ACC112 (cell line): Measurements from ENCODE around the gene MLH3.
A peak's percentile ranks its signal among the peaks of the same experiment; 100 is the strongest.

Experiments
- H2AFZ ChIP-seq: fragments of 200-600 bp; sonication (generic); one replicate; pipeline ENCODE4 v1.6.0; 2017; ENCODE audit warnings: antibody characterized with exemption, low read length; ENCODE audit not compliant: unreplicated experiment
- H3K27ac ChIP-seq: fragments of 200-600 bp; sonication (generic); 2 replicates; pipeline ENCODE4 v1.5.1; 2014; ENCODE audit warnings: low read depth, mild to moderate bottlenecking, antibody characterized with exemption, low read length, moderate library complexity
- H3K27me3 ChIP-seq: fragments of 200-600 bp; sonication (generic); 2 replicates; pipeline ENCODE4 v1.6.1; 2014; ENCODE audit warnings: mild to moderate bottlenecking, antibody characterized with exemption, low read length, moderate library complexity, mixed read lengths; ENCODE audit not compliant: insufficient read depth
- H3K36me3 ChIP-seq: fragments of 200-600 bp; sonication (generic); 2 replicates; pipeline ENCODE4 v1.6.1; 2016; ENCODE audit warnings: mild to moderate bottlenecking, antibody characterized with exemption, low read length, moderate library complexity, mixed read lengths; ENCODE audit not compliant: insufficient read depth
- H3K4me1 ChIP-seq: fragments of 200-600 bp; sonication (generic); one replicate; pipeline ENCODE4 v1.6.1; 2016; ENCODE audit warnings: low read length, mixed read lengths; ENCODE audit not compliant: insufficient read depth, unreplicated experiment, control insufficient read depth
- H3K4me3 ChIP-seq: fragments of 200-600 bp; sonication (generic); 2 replicates; pipeline ENCODE4 v1.5.1; 2014; ENCODE audit warnings: mild to moderate bottlenecking, low read depth, low read length
- H3K79me2 ChIP-seq: fragments of 200-600 bp; sonication (generic); one replicate; pipeline ENCODE4 v1.6.0; 2016; ENCODE audit warnings: low read length; ENCODE audit not compliant: control insufficient read depth, unreplicated experiment, insufficient read depth

Gene MLH3

DNA sequence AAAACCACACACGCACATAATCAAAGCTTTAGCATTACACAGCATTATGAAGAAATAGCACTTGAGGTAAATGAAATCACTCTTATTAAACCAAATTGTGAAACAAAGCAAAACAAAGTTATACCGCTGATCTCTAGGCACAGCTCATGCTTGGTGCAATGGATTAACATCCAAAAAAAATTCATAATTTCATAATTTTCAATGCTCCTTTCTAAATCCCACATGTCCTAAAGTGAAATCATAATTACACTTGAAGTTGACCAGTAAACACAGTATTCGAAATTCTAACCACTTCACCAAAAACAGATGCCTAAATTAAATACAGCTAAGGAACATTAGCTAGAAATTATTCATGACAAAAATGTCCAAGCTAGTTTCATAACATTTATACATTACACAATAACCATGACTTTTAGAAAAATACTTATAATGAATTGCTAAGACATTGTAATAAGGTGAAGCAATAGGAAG is 1.5 kb downstream of the MLH3 start:
- Histone ChIP-seq H3K36me3 (peaks cover 22% of the 10 kb centered on the region), H3K4me3 (peak overlapping the region; percentile 84), H3K4me1 (peaks cover 50% of the 10 kb centered on the region), H3K27ac (peak overlapping the region; percentile 82), H2AFZ (no peak overlapping the region), H3K27me3 (no peaks in the 10 kb centered on the region), H3K79me2 (peaks cover 49% of the 10 kb centered on the region)

GRCh38 chr14:75049136-75049535 is 2.1 kb downstream of the MLH3 start:
- peak overlapping the region; percentile 82 for H3K27ac ChIP-seq
- no peak overlapping the region for H2AFZ ChIP-seq
- peak overlapping the region; percentile 84 for H3K4me3 ChIP-seq
- peaks cover 52% of the 10 kb centered on the region for H3K4me1 ChIP-seq
- peaks cover 54% of the 10 kb centered on the region for H3K79me2 ChIP-seq
- peaks cover 22% of the 10 kb centered on the region for H3K36me3 ChIP-seq
- no peaks in the 10 kb centered on the region for H3K27me3 ChIP-seq

DNA sequence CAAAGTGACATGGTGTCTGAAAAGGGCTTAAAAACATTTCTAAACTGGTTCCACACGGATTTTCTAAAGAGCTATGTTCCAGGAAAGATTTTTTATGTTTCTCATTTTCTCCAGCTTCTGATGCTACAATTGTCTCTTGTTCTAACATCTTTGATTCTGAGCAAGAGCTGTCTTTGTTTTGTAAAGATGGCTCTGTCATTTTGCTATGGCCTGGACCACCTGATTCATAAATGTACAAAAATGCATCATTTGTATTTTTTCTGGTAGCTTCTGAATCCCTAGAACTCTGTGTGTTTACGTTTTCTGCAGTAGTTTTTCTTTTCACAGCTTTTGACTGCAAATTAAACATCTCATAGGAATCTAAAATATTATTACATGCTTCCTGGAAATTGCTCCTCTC is 3.2 kb downstream of the MLH3 start:
- H3K27me3 ChIP-seq: no peaks in the 10 kb centered on the region
- no peak overlapping the region for H3K4me3 ChIP-seq
- H3K79me2 ChIP-seq: peaks cover 65% of the 10 kb centered on the region
- H2AFZ ChIP-seq: no peak overlapping the region
- H3K36me3 ChIP-seq: peaks cover 24% of the 10 kb centered on the region
- peaks cover 50% of the 10 kb centered on the region for H3K4me1 ChIP-seq
- H3K27ac ChIP-seq: no peak overlapping the region

- Histone ChIP-seq H3K27ac (no peak overlapping the region), H3K36me3 (peaks cover 24% of the 10 kb centered on the region), H3K4me1 (peaks cover 51% of the 10 kb centered on the region), H3K79me2 (peaks cover 67% of the 10 kb centered on the region), H3K4me3 (no peak overlapping the region), H3K27me3 (no peaks in the 10 kb centered on the region), H2AFZ (no peak overlapping the region)
These were observed 3.8 kb downstream of the MLH3 start for GRCh38 chr14:75047506-75047905.

- peaks cover 67% of the 10 kb centered on the region for H3K79me2 ChIP-seq
- H2AFZ ChIP-seq: no peak overlapping the region
- no peak overlapping the region for H3K4me3 ChIP-seq
- no peaks in the 10 kb centered on the region for H3K27me3 ChIP-seq
- H3K4me1 ChIP-seq: peaks cover 57% of the 10 kb centered on the region
- peak overlapping the region; percentile 0; the same call in 1 of the 2 replicates for H3K27ac ChIP-seq
- H3K36me3 ChIP-seq: peaks cover 25% of the 10 kb centered on the region
These were observed 4.4 kb downstream of the MLH3 start for GRCh38 chr14:75046899-75047298.

- peak overlapping the region; percentile 0; the same call in 1 of the 2 replicates for H3K27ac ChIP-seq
- no peak overlapping the region for H3K4me3 ChIP-seq
- H3K36me3 ChIP-seq: peaks cover 27% of the 10 kb centered on the region
- H3K4me1 ChIP-seq: peaks cover 63% of the 10 kb centered on the region
- no peaks in the 10 kb centered on the region for H3K27me3 ChIP-seq
- no peak overlapping the region for H2AFZ ChIP-seq
- H3K79me2 ChIP-seq: peaks cover 67% of the 10 kb centered on the region
These were observed 5.0 kb downstream of the MLH3 start for GRCh38 chr14:75046275-75046674.

GRCh38 chr14:75044752-75045151 is 6.5 kb downstream of the MLH3 start:
- H3K27me3 ChIP-seq: no peaks in the 10 kb centered on the region
- H3K27ac ChIP-seq: peak overlapping the region; percentile 11; the same call in 1 of the 2 replicates
- H2AFZ ChIP-seq: no peak overlapping the region
- peaks cover 62% of the 10 kb centered on the region for H3K79me2 ChIP-seq
- peaks cover 30% of the 10 kb centered on the region for H3K36me3 ChIP-seq
- H3K4me3 ChIP-seq: peak overlapping the region; percentile 13; the same call in 1 of the 2 replicates
- H3K4me1 ChIP-seq: peaks cover 59% of the 10 kb centered on the region

- peaks cover 58% of the 10 kb centered on the region for H3K79me2 ChIP-seq
- no peak overlapping the region for H2AFZ ChIP-seq
- H3K27me3 ChIP-seq: no peaks in the 10 kb centered on the region
- peak overlapping the region; percentile 13; the same call in 1 of the 2 replicates for H3K4me3 ChIP-seq
- peaks cover 54% of the 10 kb centered on the region for H3K4me1 ChIP-seq
- peak overlapping the region; percentile 11; the same call in 1 of the 2 replicates for H3K27ac ChIP-seq
- H3K36me3 ChIP-seq: peaks cover 30% of the 10 kb centered on the region
These were observed 6.9 kb downstream of the MLH3 start for GRCh38 chr14:75044322-75044721.

DNA sequence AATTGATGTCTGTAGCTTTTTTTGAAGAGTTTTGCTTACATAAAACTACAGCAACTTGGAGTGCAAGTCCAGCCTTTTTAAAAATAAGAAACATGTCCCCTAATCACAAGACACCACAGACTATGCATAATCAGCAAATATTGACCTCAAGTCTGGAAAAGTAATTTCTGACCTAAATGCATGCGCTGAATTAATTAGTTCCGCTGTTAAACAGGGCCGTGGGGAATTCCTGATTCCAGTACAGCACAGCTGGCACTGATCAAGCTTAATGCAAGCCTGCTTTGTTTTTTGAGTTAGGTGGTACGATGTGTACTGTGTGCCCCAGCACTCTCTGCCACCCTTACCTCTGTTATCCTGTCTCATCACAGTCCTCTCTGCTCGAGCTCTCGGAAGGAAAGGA is 9.2 kb downstream of the MLH3 start:
- peak overlapping the region; percentile 5; the same call in 1 of the 2 replicates for H3K27ac ChIP-seq

DNA sequence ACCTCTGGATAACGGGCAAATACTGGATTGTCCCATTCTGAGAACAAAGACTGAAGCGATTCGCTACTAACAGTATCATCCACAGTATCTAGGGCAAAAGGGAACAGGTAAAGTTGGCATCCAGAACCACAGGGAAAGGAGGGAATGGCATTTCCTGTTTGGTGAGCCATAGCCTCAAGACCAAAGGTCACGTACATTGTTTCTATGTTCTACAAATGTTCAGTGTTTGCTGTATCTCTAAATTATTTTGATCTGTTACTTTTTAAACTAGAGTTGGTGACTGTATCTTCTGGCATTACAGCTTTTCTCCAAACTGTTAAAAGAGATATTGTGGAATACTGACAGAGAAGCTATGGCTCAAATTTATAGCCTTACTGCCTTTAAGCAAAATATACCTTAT is 9.7 kb downstream of the MLH3 start:
- no peak overlapping the region for H2AFZ ChIP-seq
- peaks cover 18% of the 10 kb centered on the region for H3K36me3 ChIP-seq
- peaks cover 32% of the 10 kb centered on the region for H3K79me2 ChIP-seq
- no peak overlapping the region for H3K4me3 ChIP-seq
- no peaks in the 10 kb centered on the region for H3K27me3 ChIP-seq
- peaks cover 40% of the 10 kb centered on the region for H3K4me1 ChIP-seq
- H3K27ac ChIP-seq: peak overlapping the region; percentile 5; the same call in 1 of the 2 replicates

More for the DNA sequence above, 9.2 kb downstream of the MLH3 start:
- no peaks in the 10 kb centered on the region for H3K27me3 ChIP-seq
- peaks cover 18% of the 10 kb centered on the region for H3K36me3 ChIP-seq
- H3K79me2 ChIP-seq: peaks cover 36% of the 10 kb centered on the region
- H3K4me1 ChIP-seq: peaks cover 44% of the 10 kb centered on the region
- H2AFZ ChIP-seq: no peak overlapping the region
- H3K4me3 ChIP-seq: no peak overlapping the region

GRCh38 chr14:75040959-75041358 is 10.3 kb downstream of the MLH3 start:
- Histone ChIP-seq H3K4me1 (peaks cover 35% of the 10 kb centered on the region), H3K27ac (no peak overlapping the region), H3K36me3 (peaks cover 19% of the 10 kb centered on the region), H3K27me3 (no peaks in the 10 kb centered on the region), H3K79me2 (peaks cover 25% of the 10 kb centered on the region), H2AFZ (no peak overlapping the region), H3K4me3 (no peak overlapping the region)
